Right lobe of liver (tissue), 6 donors: Measurements from ENCODE around the gene HDAC4. TPM values are rescaled to one million over a fixed set of nuclear protein-coding genes. Genes with fewer than 3 reads are reported as not detected.
A peak's percentile ranks its signal among the peaks of the same experiment; 100 is the strongest.

ENCODE experiments used
- ATAC-seq, 4 donors: fragments of 200-7000 bp; cut with Tn5 transposase; one replicate each; pipeline ENCODE4 v1.9.1; 2020; ENCODE audit warnings: mild to moderate bottlenecking in 4 of 4, moderate library complexity in 4 of 4
- DNase-seq, 3 donors: peaks; one replicate each; pipeline ENCODE4 v3.0.0-alpha.2; 2020
- H3K27ac ChIP-seq, 3 donors: fragments of 200-600 bp; one replicate each; pipeline ENCODE4 v1.8.0; 2022
- H3K27me3 ChIP-seq, 2 donors: fragments of 200-600 bp; one replicate each; pipeline ENCODE4 v1.8.0; 2022
- H3K36me3 ChIP-seq, 4 donors: fragments of 200-600 bp; sonication (generic) in 1 of 4; one replicate each; pipeline versions ENCODE4 v1.5.1 to v1.8.0; 2017 to 2022; ENCODE audit warnings: control low read depth in 1 of 4
- H3K4me1 ChIP-seq, 4 donors: fragments of 200-600 bp; sonication (generic) in 1 of 4; one replicate each; pipeline versions ENCODE4 v1.5.1 to v1.8.0; 2017 to 2022; ENCODE audit warnings: control low read depth in 1 of 4
- H3K4me3 ChIP-seq, 3 donors: fragments of 200-600 bp; one replicate each; pipeline ENCODE4 v1.8.0; 2022
- H3K9me3 ChIP-seq, 4 donors: fragments of 200-600 bp; sonication (generic) in 1 of 4; one replicate each; pipeline versions ENCODE4 v1.5.1 to v1.8.0; 2017 to 2022; ENCODE audit warnings: control low read depth in 1 of 4
- CTCF ChIP-seq, 4 donors: fragments of 200-600 bp in 3 of 4; fragments of 450-650 bp in 1 of 4; IDR thresholded peaks; one replicate each; pipeline versions ENCODE4 v1.5.1 to v1.8.0; 2016 to 2022; ENCODE audit warnings: antibody characterized with exemption in 4 of 4, mild to moderate bottlenecking in 2 of 4
- POLR2A ChIP-seq: fragments of 450-650 bp; IDR thresholded peaks from one replicate; pipeline ENCODE4 v1.6.1; 2017; ENCODE audit warnings: antibody characterized with exemption, mild to moderate bottlenecking
- WGBS: methylation state at CpG from one replicate; pipeline ENCODE4 v1.1.6; 2018; ENCODE audit warnings: low coverage, low lambda C conversion rate; ENCODE audit not compliant: insufficient coverage; ENCODE audit errors: missing lambda C conversion rate; 5-methylcytosine and 5-hydroxymethylcytosine counted together
- intact Hi-C, 2 donors: fragments of 100-400 bp; cut with DNase I; formaldehyde crosslinking; loops; one replicate each; pipeline versions ENCODE4 v1.11.2 to v1.14.1; 2022
- total RNA-seq, 6 experiments: library from RNA; depleted of rRNA in 2 of 6; stranded (reverse); fragments of >200 nt in 2 of 6; fragmentation: NEBNext Ultra II Directional in 3 of 6; extraction: Animal tissue kit (Norgen Biotek cat#: 25700) in 3 of 6; gene quantifications; one replicate each; pipeline versions ENCODE4 v1.1.0 to v1.2.4, GENCODE V29; 2016 to 2023
- donor health status: DM: no; HTN: yes; CAD: no.
- donor health status: DM: no; HTN: no; CAD: no.
- donor health status: DM: no; HTN: no; CAD: no.
- donor health status: DM: no; HTN: yes; CAD: no.
- donor health status: DM: no; HTN: yes; CAD: no.

HDAC4 gene
- total RNA-seq, 6 experiments from 2014 or later = 8.9 to 22.4 (median 14.7) TPM

GRCh38 chr2:239329284-239329971 is 71.4 kb downstream of the HDAC4 start:
- TF ChIP-seq CTCF (IDR thresholded peaks at IDR 0.05) (no peak), POLR2A (no peak)
- ATAC-seq (peak; percentile 16 to 46 (median 38)), DNase-seq (peak in 1 of 3 donors; percentile 70)
- WGBS = 18% methylated on average over 6 of the region's 12 CpGs
- Histone ChIP-seq H3K4me1 (peaks cover 0 to 38% (median 17%) of the 10 kb centered on the region in 4 donors), H3K36me3 (no peaks in the 10 kb centered on the region), H3K27ac (peak overlapping the region; percentile 19 to 83 (median 36)), H3K27me3 (no peaks in the 10 kb centered on the region), H3K4me3 (peak overlapping the region in 1 of 3 donors; percentile 5), H3K9me3 (no peaks in the 10 kb centered on the region)
- intact Hi-C loops = no loop called here

GRCh38 chr2:239328351-239329191 is 72.2 kb downstream of the HDAC4 start:
- ATAC-seq (peak; percentile 79 to 90 (median 84)), DNase-seq (peak; percentile 77 to 93 (median 92))
- no peaks in the 10 kb centered on the region for H3K9me3 ChIP-seq
- no peaks in the 10 kb centered on the region for H3K36me3 ChIP-seq
- no peaks in the 10 kb centered on the region for H3K27me3 ChIP-seq
- peak overlapping the region; percentile 19 to 83 (median 36) for H3K27ac ChIP-seq
- no peak overlapping the region for H3K4me3 ChIP-seq
- TF ChIP-seq POLR2A (no peak), CTCF (IDR thresholded peaks at IDR 0.05) (no peak)
- intact Hi-C loops = no loop called here
- H3K4me1 ChIP-seq = peaks cover 0 to 38% (median 17%) of the 10 kb centered on the region in 4 donors
- 20% methylated on average over 16 of the region's 19 CpGs for WGBS

- DNase-seq = no peak
- Histone ChIP-seq H3K4me3 (no peak overlapping the region), H3K36me3 (no peaks in the 10 kb centered on the region), H3K4me1 (peaks cover 0 to 38% (median 17%) of the 10 kb centered on the region in 4 donors), H3K27ac (peak overlapping the region in 1 of 3 donors; percentile 83), H3K9me3 (no peaks in the 10 kb centered on the region), H3K27me3 (no peaks in the 10 kb centered on the region)
- TF ChIP-seq POLR2A (no peak), CTCF (IDR thresholded peaks at IDR 0.05) (no peak)
- WGBS = 80% methylated on average over 7 of the region's 13 CpGs
- ATAC-seq = no peak
- intact Hi-C loops = no loop called here
Measured at GRCh38 chr2:239327536-239328350, 73.1 kb downstream of the HDAC4 start.

GRCh38 chr2:239326831-239327535 is 73.8 kb downstream of the HDAC4 start:
- DNase-seq (no peak), ATAC-seq (no peak)
- H3K4me1 ChIP-seq = peaks cover 0 to 38% (median 17%) of the 10 kb centered on the region in 4 donors
- no peaks in the 10 kb centered on the region for H3K9me3 ChIP-seq
- intact Hi-C loops = no loop called here
- H3K27ac ChIP-seq = no peak overlapping the region
- TF ChIP-seq CTCF (IDR thresholded peaks at IDR 0.05) (no peak), POLR2A (no peak)
- H3K4me3 ChIP-seq = no peak overlapping the region
- H3K27me3 ChIP-seq = no peaks in the 10 kb centered on the region
- WGBS = 78% methylated on average over 1 of the region's 16 CpGs
- no peaks in the 10 kb centered on the region for H3K36me3 ChIP-seq
